Prostate gland (tissue), 2 donors: ENCODE data around the gene RUFY3.

Experiments
- POLR2A ChIP-seq: fragments of 450-650 bp; IDR thresholded peaks from one replicate; pipeline ENCODE4 v1.6.1; 2016; ENCODE audit warnings: antibody characterized with exemption, mild to moderate bottlenecking
- POLR2AphosphoS5 ChIP-seq: sonication (generic); formaldehyde crosslinking; IDR thresholded peaks from one replicate; pipeline ENCODE4 v1.6.1; 2017; ENCODE audit warnings: antibody characterized with exemption
- TF ChIP-seq, protein P1 (sequence below), 4 experiments: fragments of 200-600 bp in 2 of 4; fragments of 450-650 bp in 2 of 4; sonication (generic) in 2 of 4; IDR thresholded peaks; 1 replicate in 3 of 4; 2 replicates in 1 of 4; pipeline ENCODE4 v1.5.1; 2016 to 2019; ENCODE audit warnings: antibody characterized with exemption in 4 of 4, mild to moderate bottlenecking in 2 of 4, moderate library complexity in 2 of 4

DNA sequence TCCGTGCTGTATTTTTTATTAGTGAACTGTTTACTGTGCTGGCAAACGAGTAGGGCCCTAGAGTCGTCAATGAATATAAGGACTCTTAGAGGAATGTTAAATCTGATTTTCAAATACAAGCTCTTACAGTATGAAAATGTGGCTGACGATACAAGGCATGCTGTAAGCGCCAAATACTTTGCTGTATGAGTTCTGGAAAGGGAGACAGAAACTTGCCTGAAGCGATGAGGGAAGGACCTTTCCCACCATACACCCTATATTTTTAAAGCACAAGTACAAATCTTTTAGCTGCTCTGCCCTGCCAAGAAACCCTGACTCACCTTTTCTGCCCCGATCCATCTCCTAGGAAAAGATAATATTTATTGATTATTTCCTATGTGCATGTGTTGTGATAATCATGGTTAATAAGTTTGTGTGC, 15.7 kb upstream of the RUFY3 start:
- TF ChIP-seq, protein P1, sequence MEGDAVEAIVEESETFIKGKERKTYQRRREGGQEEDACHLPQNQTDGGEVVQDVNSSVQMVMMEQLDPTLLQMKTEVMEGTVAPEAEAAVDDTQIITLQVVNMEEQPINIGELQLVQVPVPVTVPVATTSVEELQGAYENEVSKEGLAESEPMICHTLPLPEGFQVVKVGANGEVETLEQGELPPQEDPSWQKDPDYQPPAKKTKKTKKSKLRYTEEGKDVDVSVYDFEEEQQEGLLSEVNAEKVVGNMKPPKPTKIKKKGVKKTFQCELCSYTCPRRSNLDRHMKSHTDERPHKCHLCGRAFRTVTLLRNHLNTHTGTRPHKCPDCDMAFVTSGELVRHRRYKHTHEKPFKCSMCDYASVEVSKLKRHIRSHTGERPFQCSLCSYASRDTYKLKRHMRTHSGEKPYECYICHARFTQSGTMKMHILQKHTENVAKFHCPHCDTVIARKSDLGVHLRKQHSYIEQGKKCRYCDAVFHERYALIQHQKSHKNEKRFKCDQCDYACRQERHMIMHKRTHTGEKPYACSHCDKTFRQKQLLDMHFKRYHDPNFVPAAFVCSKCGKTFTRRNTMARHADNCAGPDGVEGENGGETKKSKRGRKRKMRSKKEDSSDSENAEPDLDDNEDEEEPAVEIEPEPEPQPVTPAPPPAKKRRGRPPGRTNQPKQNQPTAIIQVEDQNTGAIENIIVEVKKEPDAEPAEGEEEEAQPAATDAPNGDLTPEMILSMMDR (IDR thresholded peaks at IDR 0.05), result no peak
- TF ChIP-seq POLR2AphosphoS5 (no peak), POLR2A (no peak)
